ENCODE results near the gene CORIN.

The CORIN gene

GRCh38 chr4:47674144-47674543 lies 163.7 kb downstream of the CORIN start:
- Histone ChIP-seq H3K4me1 (ENCODE audit: control insufficient read depth, insufficient read depth, low read length) (no peaks in the 10 kb centered on the region), H3K9ac (ENCODE audit: low read depth, low read length) (no peak overlapping the region), H3K27me3 (ENCODE audit: control insufficient read depth, insufficient read depth, low read length) (no peaks in the 10 kb centered on the region), H3K9me3 (replicated peaks; ENCODE audit: low read length) (no peaks in the 10 kb centered on the region), H3K4me3 (ENCODE audit: low read length) (no peak overlapping the region), H3K36me3 (ENCODE audit: insufficient read depth, low read length) (peaks cover 9% of the 10 kb centered on the region), H3K4me2 (ENCODE audit: low read length) (no peak overlapping the region)

GRCh38 chr4:47672696-47673095 lies 165.2 kb downstream of the CORIN start:
- H3K9me3 ChIP-seq (replicated peaks; ENCODE audit: low read length), result no peaks in the 10 kb centered on the region
- no peak overlapping the region for H3K4me2 ChIP-seq (ENCODE audit: low read length)
- H3K4me1 ChIP-seq (ENCODE audit: control insufficient read depth, insufficient read depth, low read length), result no peaks in the 10 kb centered on the region
- H3K36me3 ChIP-seq (ENCODE audit: insufficient read depth, low read length), result peaks cover 5% of the 10 kb centered on the region
- H3K9ac ChIP-seq (ENCODE audit: low read depth, low read length), result no peak overlapping the region
- H3K4me3 ChIP-seq (ENCODE audit: low read length), result no peak overlapping the region
- no peaks in the 10 kb centered on the region for H3K27me3 ChIP-seq (ENCODE audit: control insufficient read depth, insufficient read depth, low read length)

- H3K4me2 ChIP-seq (ENCODE audit: low read length), result no peak overlapping the region
- no peaks in the 10 kb centered on the region for H3K27me3 ChIP-seq (ENCODE audit: control insufficient read depth, insufficient read depth, low read length)
- no peak overlapping the region for H3K9ac ChIP-seq (ENCODE audit: low read depth, low read length)
- no peaks in the 10 kb centered on the region for H3K4me1 ChIP-seq (ENCODE audit: control insufficient read depth, insufficient read depth, low read length)
- no peaks in the 10 kb centered on the region for H3K9me3 ChIP-seq (replicated peaks; ENCODE audit: low read length)
- H3K4me3 ChIP-seq (ENCODE audit: low read length), result no peak overlapping the region
- H3K36me3 ChIP-seq (ENCODE audit: insufficient read depth, low read length), result peaks cover 6% of the 10 kb centered on the region
These were observed 167.9 kb downstream of the CORIN start for GRCh38 chr4:47669946-47670345.

- Histone ChIP-seq H3K36me3 (ENCODE audit: insufficient read depth, low read length) (peaks cover 6% of the 10 kb centered on the region), H3K9ac (ENCODE audit: low read depth, low read length) (no peak overlapping the region), H3K27me3 (ENCODE audit: control insufficient read depth, insufficient read depth, low read length) (no peaks in the 10 kb centered on the region), H3K4me3 (ENCODE audit: low read length) (no peak overlapping the region), H3K4me1 (ENCODE audit: control insufficient read depth, insufficient read depth, low read length) (no peaks in the 10 kb centered on the region), H3K4me2 (ENCODE audit: low read length) (no peak overlapping the region), H3K9me3 (replicated peaks; ENCODE audit: low read length) (no peaks in the 10 kb centered on the region)
These were observed 169.0 kb downstream of the CORIN start for GRCh38 chr4:47668810-47669408.

GRCh38 chr4:47668256-47668655 lies 169.6 kb downstream of the CORIN start:
- H3K36me3 ChIP-seq (ENCODE audit: insufficient read depth, low read length), result peaks cover 6% of the 10 kb centered on the region
- H3K9me3 ChIP-seq (replicated peaks; ENCODE audit: low read length), result no peaks in the 10 kb centered on the region

GRCh38 chr4:47667552-47667951 lies 170.3 kb downstream of the CORIN start:
- H3K4me1 ChIP-seq (ENCODE audit: control insufficient read depth, insufficient read depth, low read length), result no peaks in the 10 kb centered on the region
- no peak overlapping the region for H3K9ac ChIP-seq (ENCODE audit: low read depth, low read length)
- no peak overlapping the region for H3K4me2 ChIP-seq (ENCODE audit: low read length)
- H3K36me3 ChIP-seq (ENCODE audit: insufficient read depth, low read length), result peaks cover 6% of the 10 kb centered on the region
- no peak overlapping the region for H3K4me3 ChIP-seq (ENCODE audit: low read length)
- no peaks in the 10 kb centered on the region for H3K9me3 ChIP-seq (replicated peaks; ENCODE audit: low read length)
- H3K27me3 ChIP-seq (ENCODE audit: control insufficient read depth, insufficient read depth, low read length), result no peaks in the 10 kb centered on the region

More at GRCh38 chr4:47668256-47668655, 169.6 kb downstream of the CORIN start:
- H3K27me3 ChIP-seq (ENCODE audit: control insufficient read depth, insufficient read depth, low read length), result no peaks in the 10 kb centered on the region
- no peak overlapping the region for H3K4me2 ChIP-seq (ENCODE audit: low read length)
- H3K9ac ChIP-seq (ENCODE audit: low read depth, low read length), result no peak overlapping the region
- H3K4me1 ChIP-seq (ENCODE audit: control insufficient read depth, insufficient read depth, low read length), result no peaks in the 10 kb centered on the region
- no peak overlapping the region for H3K4me3 ChIP-seq (ENCODE audit: low read length)

GRCh38 chr4:47664051-47664826 lies 173.6 kb downstream of the CORIN start:
- Histone ChIP-seq H3K9me3 (replicated peaks; ENCODE audit: low read length) (no peaks in the 10 kb centered on the region), H3K27me3 (ENCODE audit: control insufficient read depth, insufficient read depth, low read length) (no peaks in the 10 kb centered on the region), H3K4me2 (ENCODE audit: low read length) (no peak overlapping the region), H3K4me3 (ENCODE audit: low read length) (no peak overlapping the region), H3K9ac (ENCODE audit: low read depth, low read length) (no peak overlapping the region), H3K4me1 (ENCODE audit: control insufficient read depth, insufficient read depth, low read length) (no peaks in the 10 kb centered on the region), H3K36me3 (ENCODE audit: insufficient read depth, low read length) (peaks cover 12% of the 10 kb centered on the region)

- Histone ChIP-seq H3K36me3 (ENCODE audit: insufficient read depth, low read length) (peaks cover 12% of the 10 kb centered on the region), H3K9me3 (replicated peaks; ENCODE audit: low read length) (no peaks in the 10 kb centered on the region), H3K27me3 (ENCODE audit: control insufficient read depth, insufficient read depth, low read length) (no peaks in the 10 kb centered on the region)
These were observed 174.9 kb downstream of the CORIN start for GRCh38 chr4:47662975-47663374.

GRCh38 chr4:47661741-47662140 lies 176.1 kb downstream of the CORIN start:
- peaks cover 12% of the 10 kb centered on the region for H3K36me3 ChIP-seq (ENCODE audit: insufficient read depth, low read length)
- H3K9me3 ChIP-seq (replicated peaks; ENCODE audit: low read length), result no peaks in the 10 kb centered on the region
- H3K27me3 ChIP-seq (ENCODE audit: control insufficient read depth, insufficient read depth, low read length), result no peaks in the 10 kb centered on the region
- no peaks in the 10 kb centered on the region for H3K4me1 ChIP-seq (ENCODE audit: control insufficient read depth, insufficient read depth, low read length)
- H3K4me3 ChIP-seq (ENCODE audit: low read length), result no peak overlapping the region
- no peak overlapping the region for H3K4me2 ChIP-seq (ENCODE audit: low read length)
- H3K9ac ChIP-seq (ENCODE audit: low read depth, low read length), result no peak overlapping the region

More at GRCh38 chr4:47662975-47663374, 174.9 kb downstream of the CORIN start:
- Histone ChIP-seq H3K4me3 (ENCODE audit: low read length) (no peak overlapping the region), H3K9ac (ENCODE audit: low read depth, low read length) (no peak overlapping the region), H3K4me2 (ENCODE audit: low read length) (no peak overlapping the region), H3K4me1 (ENCODE audit: control insufficient read depth, insufficient read depth, low read length) (no peaks in the 10 kb centered on the region)

GRCh38 chr4:47659342-47659741 lies 178.5 kb downstream of the CORIN start:
- Histone ChIP-seq H3K36me3 (ENCODE audit: insufficient read depth, low read length) (peaks cover 5% of the 10 kb centered on the region), H3K27me3 (ENCODE audit: control insufficient read depth, insufficient read depth, low read length) (no peaks in the 10 kb centered on the region), H3K4me1 (ENCODE audit: control insufficient read depth, insufficient read depth, low read length) (no peaks in the 10 kb centered on the region), H3K4me2 (ENCODE audit: low read length) (no peak overlapping the region), H3K4me3 (ENCODE audit: low read length) (no peak overlapping the region), H3K9ac (ENCODE audit: low read depth, low read length) (no peak overlapping the region), H3K9me3 (replicated peaks; ENCODE audit: low read length) (no peaks in the 10 kb centered on the region)

GRCh38 chr4:47654972-47655693 lies 182.7 kb downstream of the CORIN start:
- no peaks in the 10 kb centered on the region for H3K9me3 ChIP-seq (replicated peaks; ENCODE audit: low read length)
- no peak overlapping the region for H3K9ac ChIP-seq (ENCODE audit: low read depth, low read length)
- H3K4me1 ChIP-seq (ENCODE audit: control insufficient read depth, insufficient read depth, low read length), result peaks cover 11% of the 10 kb centered on the region
- H3K4me2 ChIP-seq (ENCODE audit: low read length), result no peak overlapping the region
- H3K4me3 ChIP-seq (ENCODE audit: low read length), result no peak overlapping the region
- H3K36me3 ChIP-seq (ENCODE audit: insufficient read depth, low read length), result peaks cover 4% of the 10 kb centered on the region
- H3K27me3 ChIP-seq (ENCODE audit: control insufficient read depth, insufficient read depth, low read length), result no peaks in the 10 kb centered on the region
